AG04449 (cell line): Measurements from ENCODE around the gene ZNF574.

Source experiments
- CTCF ChIA-PET: fragments of 350-600 bp; formaldehyde crosslinking; extraction: SDS; loops from one replicate; lab custom pipeline; 2021; ENCODE audit warnings: antibody characterized with exemption; lab: Yijun Ruan, JAX
- POLR2A ChIA-PET: fragments of 400-600, 350-600 bp; formaldehyde crosslinking; extraction: SDS; loops from one replicate; lab custom pipeline; 2020; ENCODE audit warnings: antibody characterized with exemption, inconsistent platforms; lab: Yijun Ruan, JAX
- DNase-seq: peaks from one replicate; pipeline ENCODE4 v3.0.0-alpha.2; 2010; ENCODE audit warnings: low read depth, low spot score
- H3K4me3 ChIP-seq: 2 replicates; pipeline ENCODE4 v1.5.1; 2011; ENCODE audit warnings: low read depth, mild to moderate bottlenecking, control low read depth, low read length
- TF ChIP-seq, protein P1 (sequence below): IDR thresholded peaks from one replicate; pipeline ENCODE4 v1.5.1; 2011; ENCODE audit warnings: mild to moderate bottlenecking, moderate library complexity, low read length, control low read depth, inconsistent platforms; ENCODE audit not compliant: insufficient read depth; ENCODE audit errors: missing control alignments

ZNF574 gene, protein sequence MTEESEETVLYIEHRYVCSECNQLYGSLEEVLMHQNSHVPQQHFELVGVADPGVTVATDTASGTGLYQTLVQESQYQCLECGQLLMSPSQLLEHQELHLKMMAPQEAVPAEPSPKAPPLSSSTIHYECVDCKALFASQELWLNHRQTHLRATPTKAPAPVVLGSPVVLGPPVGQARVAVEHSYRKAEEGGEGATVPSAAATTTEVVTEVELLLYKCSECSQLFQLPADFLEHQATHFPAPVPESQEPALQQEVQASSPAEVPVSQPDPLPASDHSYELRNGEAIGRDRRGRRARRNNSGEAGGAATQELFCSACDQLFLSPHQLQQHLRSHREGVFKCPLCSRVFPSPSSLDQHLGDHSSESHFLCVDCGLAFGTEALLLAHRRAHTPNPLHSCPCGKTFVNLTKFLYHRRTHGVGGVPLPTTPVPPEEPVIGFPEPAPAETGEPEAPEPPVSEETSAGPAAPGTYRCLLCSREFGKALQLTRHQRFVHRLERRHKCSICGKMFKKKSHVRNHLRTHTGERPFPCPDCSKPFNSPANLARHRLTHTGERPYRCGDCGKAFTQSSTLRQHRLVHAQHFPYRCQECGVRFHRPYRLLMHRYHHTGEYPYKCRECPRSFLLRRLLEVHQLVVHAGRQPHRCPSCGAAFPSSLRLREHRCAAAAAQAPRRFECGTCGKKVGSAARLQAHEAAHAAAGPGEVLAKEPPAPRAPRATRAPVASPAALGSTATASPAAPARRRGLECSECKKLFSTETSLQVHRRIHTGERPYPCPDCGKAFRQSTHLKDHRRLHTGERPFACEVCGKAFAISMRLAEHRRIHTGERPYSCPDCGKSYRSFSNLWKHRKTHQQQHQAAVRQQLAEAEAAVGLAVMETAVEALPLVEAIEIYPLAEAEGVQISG

DNA sequence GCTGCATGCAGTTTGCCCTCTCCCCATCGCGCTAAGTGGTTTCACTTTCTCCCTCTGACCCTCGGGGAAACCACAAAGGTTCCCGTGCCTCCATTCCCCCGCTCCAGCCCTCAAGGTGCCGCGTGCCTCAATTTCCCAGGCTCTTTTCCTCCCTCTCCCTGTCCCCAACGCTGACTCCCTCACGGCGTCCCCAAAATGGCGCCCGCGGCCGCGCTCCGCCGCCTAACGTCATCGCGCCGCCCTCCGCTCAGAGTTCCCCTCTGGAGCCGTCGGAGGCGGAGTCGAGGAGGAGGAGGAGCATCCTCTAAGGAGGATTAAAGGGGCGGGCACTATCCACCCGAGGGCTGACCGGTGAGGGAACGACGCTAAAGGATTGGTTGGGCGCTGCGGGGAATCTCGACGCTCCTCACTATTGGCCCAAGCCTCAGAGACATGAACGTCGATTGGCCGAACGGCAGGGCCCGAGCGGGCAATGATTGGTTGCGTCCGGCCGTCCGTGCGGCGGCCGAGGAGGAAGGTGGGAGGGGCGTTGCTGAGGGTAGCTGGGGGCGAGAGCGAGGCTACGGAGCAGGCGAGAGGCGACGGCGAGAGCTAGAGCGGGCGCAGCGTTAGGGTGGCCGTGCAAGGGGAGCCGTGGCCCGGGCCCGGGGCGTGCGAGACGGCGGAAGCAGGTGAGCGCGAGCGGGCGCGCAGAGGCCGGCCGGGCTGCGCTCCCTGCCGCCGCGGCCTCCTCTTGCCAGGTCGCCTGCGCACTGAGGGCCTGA lies at the start of gene ZNF574:
TSS of gene ZNF574 (plus strand) at position 551 of the 764 bp plus-strand sequence. CDS start 2,441 bp downstream, outside the sequence.
- DNase-seq: peak; percentile 94
- TF ChIP-seq, protein P1, sequence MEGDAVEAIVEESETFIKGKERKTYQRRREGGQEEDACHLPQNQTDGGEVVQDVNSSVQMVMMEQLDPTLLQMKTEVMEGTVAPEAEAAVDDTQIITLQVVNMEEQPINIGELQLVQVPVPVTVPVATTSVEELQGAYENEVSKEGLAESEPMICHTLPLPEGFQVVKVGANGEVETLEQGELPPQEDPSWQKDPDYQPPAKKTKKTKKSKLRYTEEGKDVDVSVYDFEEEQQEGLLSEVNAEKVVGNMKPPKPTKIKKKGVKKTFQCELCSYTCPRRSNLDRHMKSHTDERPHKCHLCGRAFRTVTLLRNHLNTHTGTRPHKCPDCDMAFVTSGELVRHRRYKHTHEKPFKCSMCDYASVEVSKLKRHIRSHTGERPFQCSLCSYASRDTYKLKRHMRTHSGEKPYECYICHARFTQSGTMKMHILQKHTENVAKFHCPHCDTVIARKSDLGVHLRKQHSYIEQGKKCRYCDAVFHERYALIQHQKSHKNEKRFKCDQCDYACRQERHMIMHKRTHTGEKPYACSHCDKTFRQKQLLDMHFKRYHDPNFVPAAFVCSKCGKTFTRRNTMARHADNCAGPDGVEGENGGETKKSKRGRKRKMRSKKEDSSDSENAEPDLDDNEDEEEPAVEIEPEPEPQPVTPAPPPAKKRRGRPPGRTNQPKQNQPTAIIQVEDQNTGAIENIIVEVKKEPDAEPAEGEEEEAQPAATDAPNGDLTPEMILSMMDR: no peak
- ChIA-PET CTCF (interaction anchor here (1.4 kb wide), 1 partner anchor 41 kb away, joined by 4 read pairs; no protein-coding TSS in a partner anchor), POLR2A (interaction anchor here (0.9 to 1.6 kb wide), 5 partner anchors 11 to 157 kb away, joined by 3 to 4 read pairs (median 4); no protein-coding TSS in a partner anchor)
- peak within 1 kb of the TSS; percentile 81 for H3K4me3 ChIP-seq

DNA sequence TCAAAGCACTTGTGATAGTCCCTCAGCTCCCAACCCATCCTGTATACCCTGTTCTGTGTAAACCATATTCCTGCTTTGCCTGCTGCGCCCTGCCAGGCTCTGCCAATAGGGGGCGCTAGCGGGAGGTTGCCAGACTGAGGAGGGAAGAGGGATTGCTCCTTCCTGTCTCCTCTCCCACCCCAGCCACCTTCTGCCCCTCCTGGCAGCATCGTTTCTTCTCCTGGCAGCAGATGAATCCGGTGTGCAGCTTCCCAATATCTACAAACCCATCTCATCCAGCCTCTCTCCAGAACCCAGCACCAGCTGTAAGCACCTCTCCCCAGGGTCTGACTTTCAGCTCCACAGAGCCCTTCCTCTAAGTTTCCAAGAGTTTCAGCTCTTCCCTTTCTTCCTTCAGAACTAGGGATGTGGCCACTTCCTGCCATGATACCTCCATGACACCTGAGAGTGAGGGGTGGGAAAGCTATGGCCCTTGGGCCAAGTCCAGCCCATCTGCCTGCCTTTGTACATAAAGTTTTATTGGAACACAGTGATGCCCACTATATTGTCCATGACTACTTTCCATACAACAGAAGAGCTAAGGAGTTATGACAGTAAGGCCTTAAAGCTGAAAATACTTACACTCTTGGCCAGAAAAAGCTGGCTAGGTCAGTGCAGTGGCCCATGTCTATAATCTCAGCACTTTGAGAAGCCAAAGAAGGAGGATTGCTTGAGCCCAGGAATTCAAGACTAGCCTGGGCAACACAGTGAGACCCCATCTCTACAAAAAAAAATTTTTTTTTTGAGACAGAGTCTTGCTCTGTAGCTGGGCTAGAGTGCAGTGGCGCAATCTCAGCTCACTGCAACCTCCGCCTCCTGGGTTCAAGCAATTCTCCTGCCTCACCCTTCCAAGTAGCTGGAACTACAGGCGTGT lies 47.4 kb upstream of the ZNF574 start:
- POLR2A ChIA-PET: no interaction called here
- TF ChIP-seq, protein P1: peak; percentile 37
- CTCF ChIA-PET: interaction anchor here (0.8 to 2.8 kb wide), 10 partner anchors 8 to 70 kb away, joined by 3 to 12 read pairs (median 3); partner anchors contain the start of gene RABAC1
- H3K4me3 ChIP-seq: no peak overlapping the region
- no peak for DNase-seq

DNA sequence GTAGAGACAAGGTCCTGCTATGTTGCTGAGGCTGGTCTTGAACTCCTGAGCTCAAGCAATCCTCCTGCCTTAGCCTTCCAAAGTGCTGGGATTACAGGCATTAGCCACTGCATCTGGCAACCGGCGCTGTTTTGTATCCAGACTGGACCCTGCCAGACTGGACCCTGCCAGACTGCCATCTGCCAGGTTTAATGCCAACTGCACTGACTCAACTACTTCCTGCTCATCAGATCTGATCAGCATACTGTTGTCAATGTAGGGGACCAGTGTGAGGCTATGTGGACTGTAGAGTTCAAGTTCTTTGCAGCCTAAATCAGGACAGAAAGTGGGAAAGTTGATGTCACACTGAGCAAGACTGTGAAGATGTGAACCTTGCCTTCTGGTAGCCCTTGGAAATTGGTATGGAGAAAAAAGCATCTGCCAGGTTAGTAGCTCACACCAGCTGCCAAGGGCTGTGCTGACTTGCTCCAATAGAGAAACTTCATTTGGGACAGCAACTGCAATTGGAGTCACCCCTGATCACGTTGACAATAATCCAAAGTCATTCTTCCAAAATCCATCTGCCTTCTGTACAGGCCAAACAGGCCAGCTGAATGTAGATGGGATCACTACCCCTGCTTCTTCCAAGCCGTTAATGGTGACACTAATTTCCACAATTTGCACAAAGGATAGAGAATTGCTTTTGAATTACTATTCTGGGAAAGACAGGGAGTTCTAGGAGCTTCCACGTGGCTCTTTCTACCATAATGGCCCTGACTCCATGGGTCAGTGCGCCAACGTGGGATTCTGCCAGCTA lies 45.1 kb upstream of the ZNF574 start:
- H3K4me3 ChIP-seq: no peak overlapping the region
- TF ChIP-seq, protein P1: no peak
- no peak for DNase-seq
- ChIA-PET CTCF (interaction anchor here (1.2 to 6.4 kb wide), 9 partner anchors 7 to 78 kb away, joined by 3 to 54 read pairs (median 7); no protein-coding TSS in a partner anchor), POLR2A (no interaction called here)

DNA sequence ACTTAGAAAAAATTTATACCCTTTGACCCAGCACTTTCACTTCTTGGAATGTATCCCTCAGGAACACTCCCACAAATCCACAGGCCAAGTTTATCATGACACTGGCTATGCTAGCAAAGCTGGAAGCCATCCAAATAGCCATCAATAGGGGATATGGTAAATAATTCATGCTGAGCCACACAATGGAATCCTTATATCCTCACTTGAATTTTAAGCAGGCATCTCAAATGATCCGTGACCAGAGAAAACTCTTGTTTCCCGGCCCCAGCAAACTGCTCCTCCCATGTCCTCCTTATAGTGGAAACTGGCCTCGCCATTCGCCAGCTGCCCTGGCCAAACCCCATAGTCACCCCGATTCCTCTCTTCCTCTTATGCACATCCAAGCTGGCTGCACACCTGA lies 43.5 kb upstream of the ZNF574 start:
- DNase-seq: no peak
- H3K4me3 ChIP-seq: no peak overlapping the region
- TF ChIP-seq, protein P1: no peak
- ChIA-PET POLR2A (no interaction called here), CTCF (interaction anchor here (0.9 to 6.4 kb wide), 4 partner anchors 9 to 22 kb away, joined by 3 to 54 read pairs (median 13); no protein-coding TSS in a partner anchor)
